GM12873 (cell line): ENCODE data around the gene SFXN5.

ENCODE experiments used
- TF ChIP-seq, protein P1 (sequence below): IDR thresholded peaks from 2 replicates; pipeline ENCODE4 v1.5.1; 2012; ENCODE audit warnings: low read depth, mild to moderate bottlenecking, moderate library complexity, low read length, control low read depth; ENCODE audit not compliant: insufficient read depth; ENCODE audit errors: missing control alignments

SFXN5 gene

DNA sequence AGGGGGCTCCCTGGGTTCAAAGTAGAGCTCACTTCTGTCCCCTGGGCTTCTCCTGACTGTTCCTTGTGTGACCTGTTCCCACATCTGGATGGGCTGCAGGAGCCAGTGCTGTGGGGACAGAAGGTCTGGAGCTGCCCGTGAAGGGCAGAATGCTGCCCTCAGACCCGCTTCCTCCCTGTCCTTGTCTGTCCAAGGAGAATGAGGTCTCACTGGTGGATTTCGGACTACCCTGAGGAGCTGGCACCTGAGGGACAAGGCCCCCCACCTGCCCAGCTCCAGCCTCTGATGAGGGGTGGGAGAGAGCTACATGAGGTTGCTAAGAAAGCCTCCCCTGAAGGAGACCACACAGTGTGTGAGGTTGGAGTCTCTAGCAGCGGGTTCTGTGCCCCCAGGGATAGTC, 138.7 kb downstream of the SFXN5 start:
- TF ChIP-seq, protein P1, sequence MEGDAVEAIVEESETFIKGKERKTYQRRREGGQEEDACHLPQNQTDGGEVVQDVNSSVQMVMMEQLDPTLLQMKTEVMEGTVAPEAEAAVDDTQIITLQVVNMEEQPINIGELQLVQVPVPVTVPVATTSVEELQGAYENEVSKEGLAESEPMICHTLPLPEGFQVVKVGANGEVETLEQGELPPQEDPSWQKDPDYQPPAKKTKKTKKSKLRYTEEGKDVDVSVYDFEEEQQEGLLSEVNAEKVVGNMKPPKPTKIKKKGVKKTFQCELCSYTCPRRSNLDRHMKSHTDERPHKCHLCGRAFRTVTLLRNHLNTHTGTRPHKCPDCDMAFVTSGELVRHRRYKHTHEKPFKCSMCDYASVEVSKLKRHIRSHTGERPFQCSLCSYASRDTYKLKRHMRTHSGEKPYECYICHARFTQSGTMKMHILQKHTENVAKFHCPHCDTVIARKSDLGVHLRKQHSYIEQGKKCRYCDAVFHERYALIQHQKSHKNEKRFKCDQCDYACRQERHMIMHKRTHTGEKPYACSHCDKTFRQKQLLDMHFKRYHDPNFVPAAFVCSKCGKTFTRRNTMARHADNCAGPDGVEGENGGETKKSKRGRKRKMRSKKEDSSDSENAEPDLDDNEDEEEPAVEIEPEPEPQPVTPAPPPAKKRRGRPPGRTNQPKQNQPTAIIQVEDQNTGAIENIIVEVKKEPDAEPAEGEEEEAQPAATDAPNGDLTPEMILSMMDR, result no peak

GRCh38 chr2:72932045-72932740, 139.3 kb downstream of the SFXN5 start:
- TF ChIP-seq, protein P1, result no peak

GRCh38 chr2:72931280-72931910, 140.1 kb downstream of the SFXN5 start:
- TF ChIP-seq, protein P1, result no peak

DNA sequence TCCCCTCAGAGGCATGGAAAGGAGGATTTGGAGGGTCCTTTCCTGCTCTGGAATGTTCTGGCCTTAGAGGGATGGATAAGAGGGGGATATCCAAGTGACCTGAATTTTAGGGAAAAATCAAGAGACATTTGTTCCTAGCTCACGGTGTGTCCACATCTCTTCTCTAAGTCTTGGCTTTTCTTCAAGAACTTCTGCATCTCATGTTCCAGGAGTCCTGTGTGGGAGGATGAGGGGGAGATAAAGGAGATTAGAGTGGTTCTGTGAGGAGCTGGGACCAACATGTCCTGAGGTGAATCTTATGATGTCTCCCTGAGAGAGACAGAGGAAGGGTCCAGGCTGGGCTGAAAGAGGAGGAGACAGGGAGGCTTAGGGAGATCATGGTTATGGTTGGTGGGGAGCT, 142.5 kb downstream of the SFXN5 start:
- TF ChIP-seq, protein P1, result no peak

- TF ChIP-seq, protein P1, result no peak
Measured at GRCh38 chr2:72927619-72928550, 143.6 kb downstream of the SFXN5 start.

DNA sequence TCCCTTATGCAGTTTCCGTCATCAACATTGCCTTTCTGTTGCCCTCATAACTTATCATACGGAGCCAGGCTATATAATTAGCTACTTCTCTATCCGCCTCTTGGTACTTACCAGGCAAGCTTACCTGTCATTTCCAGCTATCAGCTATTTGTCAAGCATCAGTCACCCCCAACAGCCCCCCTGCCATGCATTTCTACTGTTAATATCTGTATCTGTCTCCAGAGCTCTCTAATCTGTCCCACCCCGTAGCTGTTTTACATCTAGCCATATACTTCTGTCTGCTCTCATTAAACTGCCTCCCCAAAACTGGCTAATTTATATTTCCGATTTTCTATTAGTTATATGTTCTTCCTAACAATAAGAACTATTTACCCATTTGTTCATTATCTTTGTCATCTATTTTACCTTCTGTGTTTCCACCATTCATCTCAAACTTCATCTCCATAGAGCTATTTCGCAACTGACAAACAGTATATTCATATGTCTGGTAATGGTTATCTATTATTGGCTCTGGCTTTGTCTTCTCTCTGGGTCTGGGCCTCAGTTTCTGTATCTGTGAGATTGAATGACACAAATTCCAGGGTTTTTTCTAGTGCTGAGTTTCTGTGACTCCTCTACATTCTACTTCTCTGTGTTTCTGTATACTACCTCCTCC, 144.6 kb downstream of the SFXN5 start:
- TF ChIP-seq, protein P1, result no peak
